Thyroid gland (tissue), 4 donors: ENCODE measurements around the gene SSC4D.

Experiments
- POLR2A ChIP-seq, 2 donors: fragments of 450-650 bp; IDR thresholded peaks; one replicate each; pipeline ENCODE4 v1.6.1; 2017; ENCODE audit warnings: antibody characterized with exemption in 2 of 2, mild to moderate bottlenecking in 2 of 2, moderate library complexity in 1 of 2
- TF ChIP-seq, protein P1 (sequence below), 6 experiments: fragments of 200-600 bp in 3 of 6; fragments of 450-650 bp in 3 of 6; sonication (generic) in 3 of 6; IDR thresholded peaks; one replicate each; pipeline ENCODE4 v1.5.1; 2016 to 2019; ENCODE audit warnings: antibody characterized with exemption in 6 of 6, mild to moderate bottlenecking in 2 of 6, inconsistent platforms in 1 of 6, moderate library complexity in 1 of 6

- TF ChIP-seq, protein P1, sequence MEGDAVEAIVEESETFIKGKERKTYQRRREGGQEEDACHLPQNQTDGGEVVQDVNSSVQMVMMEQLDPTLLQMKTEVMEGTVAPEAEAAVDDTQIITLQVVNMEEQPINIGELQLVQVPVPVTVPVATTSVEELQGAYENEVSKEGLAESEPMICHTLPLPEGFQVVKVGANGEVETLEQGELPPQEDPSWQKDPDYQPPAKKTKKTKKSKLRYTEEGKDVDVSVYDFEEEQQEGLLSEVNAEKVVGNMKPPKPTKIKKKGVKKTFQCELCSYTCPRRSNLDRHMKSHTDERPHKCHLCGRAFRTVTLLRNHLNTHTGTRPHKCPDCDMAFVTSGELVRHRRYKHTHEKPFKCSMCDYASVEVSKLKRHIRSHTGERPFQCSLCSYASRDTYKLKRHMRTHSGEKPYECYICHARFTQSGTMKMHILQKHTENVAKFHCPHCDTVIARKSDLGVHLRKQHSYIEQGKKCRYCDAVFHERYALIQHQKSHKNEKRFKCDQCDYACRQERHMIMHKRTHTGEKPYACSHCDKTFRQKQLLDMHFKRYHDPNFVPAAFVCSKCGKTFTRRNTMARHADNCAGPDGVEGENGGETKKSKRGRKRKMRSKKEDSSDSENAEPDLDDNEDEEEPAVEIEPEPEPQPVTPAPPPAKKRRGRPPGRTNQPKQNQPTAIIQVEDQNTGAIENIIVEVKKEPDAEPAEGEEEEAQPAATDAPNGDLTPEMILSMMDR (IDR thresholded peaks at IDR 0.05), result no peak
- TF ChIP-seq POLR2A (IDR thresholded peaks at IDR 0.05), result no peak
These were observed 40.5 kb downstream of the SSC4D start for GRCh38 chr7:76369018-76369417.
